Sigmoid colon (tissue), 4 donors: ENCODE data around the gene TPBGL.

Experiments used
- CTCF ChIP-seq, 4 experiments: fragments of 450-650 bp in 3 of 4; fragments of 200-600 bp in 1 of 4; IDR thresholded peaks; one replicate each; pipeline ENCODE4 v1.5.1; 2016 to 2019; ENCODE audit warnings: antibody characterized with exemption in 4 of 4, mild to moderate bottlenecking in 3 of 4, moderate library complexity in 2 of 4
- EP300 ChIP-seq, 4 donors: sonication (generic); formaldehyde crosslinking; IDR thresholded peaks; one replicate each; pipeline ENCODE4 v1.6.1; 2017; ENCODE audit warnings: antibody characterized with exemption in 4 of 4
- POLR2A ChIP-seq, 2 donors: fragments of 450-650 bp; IDR thresholded peaks; one replicate each; pipeline ENCODE4 v1.6.1; 2016; ENCODE audit warnings: antibody characterized with exemption in 2 of 2, mild to moderate bottlenecking in 2 of 2, moderate library complexity in 2 of 2
- POLR2AphosphoS5 ChIP-seq, 4 donors: sonication (generic); formaldehyde crosslinking; IDR thresholded peaks; one replicate each; pipeline ENCODE4 v1.6.1; 2017; ENCODE audit warnings: antibody characterized with exemption in 4 of 4

GRCh38 chr11:75241906-75242644, 1.5 kb downstream of the TPBGL start:
- TF ChIP-seq POLR2A (IDR thresholded peaks at IDR 0.05) (no peak), CTCF (IDR thresholded peaks at IDR 0.05) (no peak), POLR2AphosphoS5 (IDR thresholded peaks at IDR 0.05) (no peak), EP300 (IDR thresholded peaks at IDR 0.05) (no peak)
